A204.1 (cell line): ENCODE data around the gene GLDN.
"Not testable (repeated sequence)": the region's sequence is repeated elsewhere in the genome, so short reads cannot be mapped to it uniquely, and the experiment has no call there.

Experiments
- FAIRE-seq: peaks from 2 replicates; lab custom pipeline; 2012; peaks lifted over from hg19 to GRCh38; lab: Jason Lieb, UNC

Gene GLDN

GRCh38 chr15:51388726-51389125, 47.3 kb downstream of the GLDN start:
- FAIRE-seq, result no peak

GRCh38 chr15:51390241-51390965, 48.9 kb downstream of the GLDN start:
- FAIRE-seq, result no peak

- no peak for FAIRE-seq
Measured at GRCh38 chr15:51390966-51391422, 49.5 kb downstream of the GLDN start.

GRCh38 chr15:51396921-51397320, 55.5 kb downstream of the GLDN start:
- FAIRE-seq, result no peak

- no peak for FAIRE-seq
Measured at GRCh38 chr15:51398626-51399025, 57.2 kb downstream of the GLDN start.

GRCh38 chr15:51401051-51401780, 59.8 kb downstream of the GLDN start:
- no peak for FAIRE-seq

- no peak for FAIRE-seq
Measured at GRCh38 chr15:51401872-51402517, 60.5 kb downstream of the GLDN start.

- FAIRE-seq, result peak; percentile 11
Measured at GRCh38 chr15:51403072-51403878, 61.8 kb downstream of the GLDN start.

GRCh38 chr15:51403946-51404695, 62.7 kb downstream of the GLDN start:
- FAIRE-seq, result no peak

GRCh38 chr15:51405693-51406523, 64.5 kb downstream of the GLDN start:
- FAIRE-seq, result no peak

GRCh38 chr15:51414256-51414860, 72.9 kb downstream of the GLDN start:
- no peak for FAIRE-seq

- no peak for FAIRE-seq
Measured at GRCh38 chr15:51416129-51416528, 74.7 kb downstream of the GLDN start.

- not testable (repeated sequence) for FAIRE-seq
Measured at GRCh38 chr15:51423040-51423439, 81.6 kb downstream of the GLDN start.

GRCh38 chr15:51424780-51425179, 83.3 kb downstream of the GLDN start:
- no peak for FAIRE-seq

GRCh38 chr15:51425517-51426040, 84.1 kb downstream of the GLDN start:
- FAIRE-seq, result peak; percentile 68

GRCh38 chr15:51438526-51438925, 97.1 kb downstream of the GLDN start:
- peak; percentile 60 for FAIRE-seq

GRCh38 chr15:51443282-51443914, 101.9 kb downstream of the GLDN start:
- FAIRE-seq, result no peak

- no peak for FAIRE-seq
Measured at GRCh38 chr15:51444112-51444511, 102.7 kb downstream of the GLDN start.

- no peak for FAIRE-seq
Measured at GRCh38 chr15:51444807-51445206, 103.4 kb downstream of the GLDN start.
